Measurements from ENCODE around the gene ONECUT3.

The ONECUT3 gene

GRCh38 chr19:1816530-1817298 is 63.4 kb downstream of the ONECUT3 start:
- TF ChIP-seq CTCF (IDR thresholded peaks at IDR 0.05), result no peak

GRCh38 chr19:1817553-1818179 is 64.4 kb downstream of the ONECUT3 start:
- no peak for TF ChIP-seq CTCF (IDR thresholded peaks at IDR 0.05)

DNA sequence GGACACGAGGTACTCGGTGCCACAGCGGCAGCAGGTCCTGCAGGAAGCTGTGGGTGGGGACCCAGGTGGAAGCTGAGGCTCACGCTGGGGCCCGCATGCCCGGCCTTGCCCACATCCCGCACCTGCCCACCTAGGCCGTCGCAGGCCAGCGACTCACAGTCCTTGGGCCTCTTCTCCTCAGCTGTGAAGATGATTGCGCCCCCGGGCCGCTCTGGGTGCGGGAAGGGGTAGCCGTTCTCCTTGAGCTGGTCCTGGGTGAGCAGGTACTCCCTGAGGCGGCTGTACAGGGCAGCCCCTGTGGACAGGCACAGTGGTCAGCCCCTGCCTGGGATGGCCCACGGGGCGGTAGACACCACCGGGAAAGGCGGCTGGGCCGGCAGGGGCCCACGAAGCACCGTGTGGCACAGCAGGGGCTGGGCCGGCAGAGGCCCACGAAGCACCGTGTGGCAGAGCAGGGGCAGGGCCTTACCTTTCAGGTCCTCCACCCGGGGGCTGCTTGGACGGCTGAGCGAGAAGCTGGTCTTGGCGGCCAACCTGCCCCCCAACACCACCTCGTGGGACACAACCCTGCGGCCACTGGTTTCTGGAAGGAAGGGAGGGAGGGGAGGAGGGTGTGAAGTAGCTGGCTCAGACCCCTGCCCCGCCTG is 65.4 kb downstream of the ONECUT3 start:
- no peak for TF ChIP-seq CTCF (IDR thresholded peaks at IDR 0.05)

DNA sequence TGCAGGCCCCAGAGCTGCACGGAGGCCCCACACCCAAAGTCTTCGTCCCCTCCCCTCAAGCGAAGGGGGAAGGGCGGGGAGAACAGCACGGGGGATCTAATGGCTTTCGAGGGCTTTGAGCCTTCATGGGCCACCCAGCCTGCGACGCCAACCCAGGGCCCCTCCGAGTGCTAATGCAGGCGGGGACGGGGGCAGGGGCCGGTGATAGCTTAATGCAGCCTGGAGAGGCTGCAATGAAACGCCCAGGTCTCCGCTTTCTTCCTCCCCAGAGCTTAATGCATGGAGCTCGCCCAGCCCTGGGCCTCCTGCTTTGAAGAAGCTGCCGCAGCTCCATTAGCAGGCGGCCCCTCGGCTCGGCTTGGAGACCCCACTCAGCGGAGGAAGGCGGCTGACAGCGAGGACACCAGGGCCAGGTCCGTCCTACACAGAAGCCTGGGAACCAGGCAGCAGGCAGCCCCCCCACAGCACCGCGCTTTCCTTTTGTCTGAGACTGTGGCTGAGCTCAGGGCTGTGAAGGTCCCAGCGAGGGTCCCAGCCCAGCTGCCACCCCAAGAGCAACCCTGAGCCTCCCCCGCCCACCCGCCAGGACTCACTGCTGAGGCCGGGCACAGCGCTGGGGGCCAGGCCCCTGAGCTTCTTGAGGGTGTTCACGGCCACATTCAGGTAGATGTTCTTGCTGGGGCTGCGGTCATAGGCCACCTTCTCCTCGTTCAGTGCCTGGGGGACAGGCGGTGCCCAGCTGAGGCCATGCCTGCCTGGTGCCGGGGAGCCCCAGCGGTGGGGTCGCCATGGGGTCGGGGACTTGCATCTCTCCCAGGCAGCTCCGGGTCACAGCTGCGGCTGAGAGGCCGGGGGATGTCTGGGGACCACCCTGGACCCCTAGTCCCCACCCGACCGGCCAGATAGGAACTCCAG is 66.3 kb downstream of the ONECUT3 start:
- TF ChIP-seq CTCF (IDR thresholded peaks at IDR 0.05), result no peak

DNA sequence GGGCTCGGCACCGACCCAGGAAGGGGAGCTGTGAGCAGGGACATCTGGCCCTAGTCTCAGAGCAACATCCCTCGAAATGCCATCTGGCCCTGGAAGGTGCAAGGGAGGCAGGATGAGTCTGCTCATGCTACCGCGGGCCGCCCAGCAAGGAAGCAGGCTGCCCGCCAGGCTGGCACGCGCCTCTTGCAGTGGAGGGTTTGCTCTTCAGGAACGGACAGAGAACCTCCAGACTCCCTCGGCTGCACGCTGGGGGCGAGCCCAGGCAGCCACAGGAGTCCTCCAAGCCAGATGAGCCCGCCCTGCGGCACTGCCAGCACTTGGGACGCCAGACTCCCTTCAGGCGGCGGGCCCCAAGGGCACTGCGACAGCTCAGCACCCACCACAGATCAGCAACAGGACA is 68.9 kb downstream of the ONECUT3 start:
- TF ChIP-seq CTCF (IDR thresholded peaks at IDR 0.05), result no peak

DNA sequence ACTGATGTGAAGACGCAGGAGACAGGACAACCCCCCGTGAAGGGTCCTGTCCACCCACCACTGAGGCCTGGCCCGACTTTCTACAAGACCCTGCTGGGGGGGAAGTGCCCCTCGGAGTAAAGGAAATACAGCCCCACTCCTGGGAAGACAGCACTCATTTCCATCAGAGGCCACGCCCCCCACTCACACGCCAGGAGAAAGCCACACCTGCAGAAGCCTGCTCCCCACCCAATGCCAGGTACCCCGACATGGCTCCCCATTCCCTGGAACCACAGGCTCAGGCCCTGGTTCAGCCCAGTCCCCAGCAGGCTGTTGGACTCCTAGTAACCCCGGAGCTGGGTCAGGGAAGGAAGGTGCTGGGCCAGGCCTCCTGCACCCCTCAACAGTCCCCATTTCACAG is 69.7 kb downstream of the ONECUT3 start:
- no peak for TF ChIP-seq CTCF (IDR thresholded peaks at IDR 0.05)
